ENCODE results near the gene ANAPC5.
"Not testable (repeated sequence)": the region's sequence is repeated elsewhere in the genome, so short reads cannot be mapped to it uniquely, and the experiment has no call there.

ANAPC5 gene

DNA sequence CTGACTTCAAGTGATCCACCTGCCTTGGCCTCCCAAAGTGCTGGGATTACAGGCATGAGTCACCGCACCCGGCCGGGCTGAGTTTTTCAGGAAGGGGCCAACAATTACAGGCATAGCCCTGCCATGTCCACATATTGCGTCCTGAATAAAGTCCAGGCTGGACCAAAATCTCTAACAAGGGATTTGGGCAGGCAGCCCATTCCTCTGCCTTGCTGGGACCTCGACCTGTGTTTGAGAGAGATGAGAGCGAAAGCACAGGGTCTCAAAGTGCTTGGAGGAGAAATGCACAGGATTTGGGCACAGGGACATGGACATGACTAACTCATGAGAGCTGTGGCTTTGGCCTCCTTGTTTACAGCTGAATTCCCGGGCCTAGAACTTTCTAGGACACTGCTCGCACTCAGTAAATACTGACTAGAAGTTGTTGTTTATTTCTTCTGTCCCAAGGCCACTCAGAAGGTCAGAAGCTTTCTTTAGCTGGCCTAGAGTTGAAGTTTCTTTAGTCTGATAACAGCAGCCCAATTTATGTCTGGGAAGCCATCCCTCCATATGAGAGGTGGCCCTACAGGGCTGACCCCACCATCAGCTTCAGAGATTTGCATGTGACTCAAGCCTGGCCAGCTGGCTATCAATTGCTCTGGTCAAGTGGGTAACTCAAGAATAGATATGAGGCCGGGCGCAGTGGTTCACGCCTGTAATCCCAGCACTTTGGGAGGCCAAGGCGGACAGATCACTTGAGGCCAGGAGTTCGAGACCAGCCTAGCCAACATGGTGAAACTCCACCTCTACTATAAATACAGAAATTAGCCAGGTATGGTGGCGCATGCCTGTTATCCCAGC is 67.4 kb downstream of the ANAPC5 start:
- no peak for FAIRE-seq

DNA sequence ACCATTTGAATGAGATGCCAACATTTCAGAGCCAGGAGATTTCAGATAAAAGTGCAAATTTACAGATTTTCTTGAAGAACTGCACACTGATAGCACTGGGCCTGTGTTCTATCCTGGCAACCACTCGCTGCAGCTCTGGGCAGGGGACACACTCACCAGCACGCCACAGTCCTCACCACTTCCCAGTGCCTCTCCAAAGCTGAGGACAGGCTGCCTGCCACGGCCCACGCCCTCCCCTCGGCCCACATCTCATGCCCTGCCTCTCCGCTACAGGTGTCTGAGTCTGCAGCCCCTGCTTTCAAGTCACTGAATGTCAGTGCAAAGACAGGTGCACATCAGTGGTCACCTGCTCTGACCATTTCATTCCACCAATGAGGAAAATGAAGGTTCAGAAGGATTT is 68.4 kb downstream of the ANAPC5 start:
- FAIRE-seq = no peak

DNA sequence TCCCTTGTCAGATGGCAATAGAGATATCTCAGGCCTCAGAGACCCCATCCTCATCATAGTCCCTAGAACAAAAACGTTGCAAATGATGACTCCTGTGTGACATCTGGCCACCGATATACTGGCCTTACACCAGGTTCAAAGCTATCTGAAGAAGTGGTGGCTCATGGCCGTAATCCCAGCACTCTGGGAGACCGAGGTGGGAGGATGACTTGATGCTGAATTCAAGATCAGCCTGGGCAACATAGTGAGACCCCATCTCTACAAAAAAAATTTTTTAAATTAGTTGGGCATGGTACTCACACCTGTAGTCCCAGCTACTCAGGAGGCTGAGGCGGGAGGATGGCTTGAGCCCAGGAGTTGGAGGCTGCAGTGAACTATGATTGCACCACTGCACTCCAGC is 68.8 kb downstream of the ANAPC5 start:
- FAIRE-seq = no peak

DNA sequence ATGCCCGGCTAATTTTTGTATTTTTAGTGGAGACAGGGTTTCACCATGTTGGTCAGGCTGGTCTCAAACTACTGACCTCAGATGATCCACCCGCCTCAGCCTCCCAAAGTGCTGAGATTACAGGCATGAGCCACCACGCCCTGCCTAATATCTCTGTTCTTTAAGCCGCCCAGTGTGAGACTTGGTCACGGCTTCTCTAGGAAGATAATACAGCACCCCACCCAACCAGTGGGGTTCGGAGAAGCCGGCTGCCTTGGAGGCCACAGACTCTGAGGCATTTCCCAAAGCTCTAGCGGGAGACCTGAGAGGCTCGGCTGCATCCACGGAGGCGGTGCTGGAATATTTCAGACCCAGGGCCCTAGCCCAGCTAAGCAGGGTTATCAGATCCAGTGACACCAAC is 69.3 kb downstream of the ANAPC5 start:
- FAIRE-seq = not testable (repeated sequence)

DNA sequence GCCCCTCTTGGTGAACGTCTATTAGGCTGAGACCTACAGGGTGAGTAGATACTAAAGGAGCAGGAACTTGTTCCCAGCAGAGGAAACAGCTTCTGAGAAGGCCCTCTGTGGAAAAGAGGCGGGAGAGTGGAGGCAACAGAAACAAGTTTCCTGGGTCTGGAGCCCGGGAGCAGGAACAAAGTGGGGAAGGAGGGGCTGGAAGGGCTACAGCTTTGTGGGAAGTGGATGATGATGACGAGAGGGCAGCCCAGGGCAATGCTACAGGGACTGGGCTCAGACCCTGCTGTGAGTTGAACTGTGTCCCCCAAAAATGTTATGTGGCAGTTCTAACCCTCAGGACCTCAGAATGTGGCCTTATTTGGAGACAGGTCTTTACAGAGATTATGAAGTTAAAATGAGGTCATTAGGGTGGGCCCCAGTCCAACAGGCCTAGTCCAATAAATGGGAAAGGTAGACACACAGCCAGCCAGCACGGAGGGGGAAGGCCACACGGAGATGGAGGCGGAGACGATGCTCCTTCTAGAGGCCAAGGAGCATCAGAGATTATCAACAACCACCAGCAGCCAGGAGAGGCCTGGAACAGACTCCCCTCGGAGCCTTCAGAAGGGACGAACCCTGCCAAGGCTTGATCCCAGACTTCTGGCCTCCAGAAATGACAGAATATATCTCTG is 70.0 kb downstream of the ANAPC5 start:
- no peak for FAIRE-seq

DNA sequence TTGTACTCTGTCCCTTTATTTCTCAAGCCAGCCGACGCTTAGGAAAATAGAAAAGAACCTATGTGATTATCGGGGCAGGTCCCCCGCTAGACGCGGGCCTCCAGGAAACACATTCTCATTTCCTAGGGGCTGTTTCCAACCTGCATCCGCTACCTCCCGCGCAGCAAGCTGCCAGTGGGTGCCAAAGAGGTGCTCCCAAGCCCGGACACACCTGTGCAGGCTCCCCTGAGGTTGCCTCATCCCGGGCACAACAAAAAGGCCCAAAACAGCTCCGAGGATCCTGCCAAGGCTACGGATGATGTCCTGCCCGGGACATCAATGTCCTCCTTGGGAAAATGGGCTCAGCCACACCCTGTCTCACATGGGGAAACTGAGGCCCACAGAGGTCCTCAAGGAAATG is 71.1 kb downstream of the ANAPC5 start:
- not testable (repeated sequence) for FAIRE-seq

DNA sequence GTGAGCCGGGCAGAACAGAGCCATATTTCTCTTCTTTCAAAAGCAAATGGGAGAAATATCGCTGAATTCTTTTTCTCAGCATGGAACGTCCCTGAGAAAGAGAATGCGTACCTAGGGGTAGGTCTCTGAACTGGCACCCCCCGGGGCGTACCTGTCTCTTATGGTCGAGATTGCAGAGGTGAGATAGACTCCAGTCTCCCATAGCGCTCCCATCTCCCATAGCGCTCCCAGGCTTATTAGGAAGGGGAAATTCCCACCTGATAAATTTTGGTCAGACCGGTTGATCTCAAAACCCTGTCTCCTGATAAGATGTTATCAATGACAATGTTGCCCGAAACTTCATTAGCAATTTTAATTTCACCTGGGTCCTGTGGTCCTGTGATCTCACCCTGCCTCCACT is 71.7 kb downstream of the ANAPC5 start:
- not testable (repeated sequence) for FAIRE-seq

DNA sequence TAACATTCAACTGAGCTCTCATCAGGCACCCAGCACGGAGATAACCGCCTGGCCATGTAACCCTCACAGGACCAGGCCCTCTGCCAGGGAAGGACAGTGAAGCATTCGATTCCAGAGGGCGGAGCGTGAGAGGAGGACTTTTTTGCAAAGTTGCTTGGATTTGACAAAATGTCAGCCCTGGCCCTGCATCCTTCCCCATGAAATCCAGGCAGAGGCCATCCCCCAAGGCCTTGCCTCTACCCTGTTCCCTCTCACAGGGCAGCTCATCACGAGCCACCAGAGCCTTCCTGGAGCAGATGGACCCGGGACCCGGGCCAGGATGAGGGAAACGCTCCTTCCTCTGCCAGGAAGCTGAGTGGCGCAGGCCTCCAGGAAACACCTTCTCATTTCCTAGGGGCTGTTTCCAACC is 72.7 kb downstream of the ANAPC5 start:
- FAIRE-seq = no peak

DNA sequence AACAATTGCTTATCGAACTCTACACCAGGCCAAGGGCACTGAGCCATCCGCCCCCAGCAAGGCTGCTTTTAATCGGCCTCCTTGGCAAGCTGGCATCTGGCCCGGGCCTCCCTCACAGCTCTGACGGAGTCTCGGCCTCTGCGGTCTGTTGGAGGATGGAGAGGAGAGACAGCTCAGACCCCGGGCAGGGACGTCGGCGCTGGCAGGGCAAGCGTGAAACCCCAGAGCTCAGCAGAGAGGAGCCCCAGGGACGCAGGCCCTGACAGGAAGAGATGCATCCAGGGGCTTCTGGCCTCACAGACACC is 73.2 kb downstream of the ANAPC5 start:
- FAIRE-seq = no peak

DNA sequence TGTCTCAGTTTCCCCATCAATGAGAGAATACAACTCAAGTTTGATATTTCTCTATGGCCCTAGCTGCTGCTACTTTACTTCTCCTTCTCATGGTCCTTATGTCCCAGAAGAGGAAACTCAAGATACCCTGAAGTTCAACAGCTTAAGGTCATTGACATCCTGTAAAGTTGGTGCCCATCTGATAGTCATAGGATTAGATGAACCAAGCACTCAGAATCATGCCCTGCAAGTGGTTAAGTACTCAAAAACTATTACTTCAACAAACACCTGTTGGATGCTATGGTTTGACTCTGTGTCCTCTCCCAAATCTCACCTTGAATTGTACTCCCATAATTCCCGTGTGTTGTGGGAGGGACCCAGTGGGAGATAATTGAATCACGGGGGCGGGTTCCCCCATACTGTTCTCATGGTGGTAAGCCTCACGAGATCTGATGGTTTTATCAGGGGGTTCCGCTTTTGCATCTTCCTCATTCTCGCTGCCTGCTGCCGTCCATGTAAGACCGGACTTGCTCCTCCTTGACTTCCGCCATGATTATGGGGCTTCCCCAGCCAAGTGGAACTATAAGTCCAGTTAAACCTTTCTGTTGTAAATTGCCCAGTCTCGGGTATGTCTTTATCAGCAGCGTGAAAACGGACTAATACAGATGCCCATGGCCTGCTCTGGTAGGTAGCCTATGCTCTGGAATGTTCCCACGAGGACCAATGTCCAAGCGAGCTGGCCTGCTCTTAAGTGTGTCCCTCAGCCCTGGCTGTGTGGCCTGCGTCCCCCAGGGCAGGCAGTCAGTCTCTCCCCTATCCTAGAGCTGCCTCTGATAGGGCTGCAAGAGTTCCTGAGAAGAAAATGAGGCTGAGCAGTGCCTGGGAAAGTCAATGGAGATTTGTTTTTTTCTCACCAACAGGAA is 73.8 kb downstream of the ANAPC5 start:
- no peak for FAIRE-seq

DNA sequence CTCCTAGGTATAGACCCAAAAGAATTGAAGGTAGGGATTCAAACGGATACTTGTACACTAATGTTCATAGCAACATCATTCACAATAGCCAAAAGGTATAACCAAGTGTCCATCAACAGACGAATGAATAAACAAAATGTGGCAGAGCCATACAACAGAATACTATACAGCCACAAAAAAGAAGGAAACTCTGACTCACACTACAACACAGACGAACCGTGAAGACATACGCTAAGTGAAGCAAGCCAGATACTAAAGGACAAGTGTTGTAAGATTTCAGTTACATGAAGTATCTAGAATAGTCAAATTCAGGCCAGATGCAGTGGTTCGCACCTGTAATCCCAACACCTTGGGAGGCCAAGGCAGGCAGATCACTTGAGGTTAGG is 74.8 kb downstream of the ANAPC5 start:
- FAIRE-seq = no peak

DNA sequence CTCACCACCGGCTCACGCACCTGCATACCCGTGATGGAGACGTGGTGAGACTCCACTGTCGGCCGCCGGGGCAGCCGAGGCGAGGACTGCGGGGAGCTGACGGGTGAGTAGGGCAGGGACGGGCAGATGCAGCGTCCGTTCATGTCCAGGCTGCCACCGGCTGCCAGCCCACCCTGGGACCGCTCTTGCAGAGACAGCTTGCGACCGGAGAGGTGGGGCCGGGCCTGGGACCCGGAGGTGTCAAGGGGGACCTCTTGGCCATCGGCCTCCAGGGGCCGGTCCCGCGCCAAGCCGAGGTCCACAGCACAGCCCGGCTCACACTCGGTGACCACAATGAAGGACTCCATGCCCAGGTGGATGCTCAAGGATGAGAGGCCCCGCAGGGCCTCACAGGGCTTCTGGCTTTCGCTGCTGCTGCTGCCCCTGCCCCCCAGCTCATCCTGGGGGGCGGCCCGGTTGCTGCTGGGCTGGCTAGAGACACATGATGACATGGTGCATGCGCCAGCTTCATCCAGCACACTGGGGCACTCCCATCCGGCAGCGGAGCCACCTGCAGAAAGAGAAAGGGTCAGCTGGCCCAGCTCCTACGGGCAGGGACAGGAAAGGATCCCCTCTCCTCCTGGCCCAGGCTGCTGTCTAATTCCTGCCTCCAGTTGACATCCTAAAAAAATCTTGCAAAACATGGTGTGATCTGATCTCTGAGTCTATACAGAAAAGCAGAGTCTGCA is 78.0 kb downstream of the ANAPC5 start:
- no peak for FAIRE-seq

DNA sequence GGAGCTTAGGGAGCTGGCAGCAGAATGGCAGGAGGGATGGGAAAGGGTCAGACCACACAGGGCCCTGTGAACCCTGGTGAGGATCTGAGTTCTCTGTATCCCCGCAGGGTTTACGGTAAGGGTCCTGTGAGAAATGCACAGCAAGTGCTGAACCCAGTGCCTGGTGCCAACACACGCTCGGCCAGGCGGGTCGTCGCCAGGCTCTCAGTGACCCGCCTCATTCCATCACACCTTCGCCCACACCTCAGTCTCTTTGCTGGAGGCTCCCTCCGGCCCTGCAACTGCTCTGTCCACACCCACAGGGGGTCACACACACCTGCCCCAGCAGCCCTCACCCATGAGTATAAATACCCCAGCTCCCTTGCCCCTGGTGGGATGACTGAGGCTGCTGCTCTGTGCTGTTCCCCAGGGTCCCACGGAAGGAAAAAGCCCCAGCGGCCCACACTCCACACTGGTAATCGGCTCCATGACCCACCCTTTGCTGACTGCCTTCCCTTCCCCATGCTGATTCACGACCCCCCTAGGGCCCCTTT is 78.8 kb downstream of the ANAPC5 start:
- FAIRE-seq = no peak

DNA sequence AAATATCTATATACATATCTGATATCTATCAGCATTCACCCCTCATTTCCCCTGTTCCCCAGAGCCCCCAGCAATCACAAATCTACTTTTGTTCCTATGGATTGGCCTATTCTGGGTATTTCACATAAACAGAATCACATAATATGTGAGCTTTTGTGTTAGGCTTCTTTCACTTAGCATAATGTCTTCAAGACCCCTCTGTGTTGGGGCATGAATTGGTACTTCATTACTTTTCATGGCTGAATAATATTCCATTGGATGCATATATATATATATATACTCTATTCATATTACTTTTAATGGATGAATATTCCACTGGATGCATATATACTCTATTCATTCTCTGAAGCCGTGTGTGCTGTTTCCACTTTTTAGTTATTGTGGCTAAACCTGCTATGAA is 84.4 kb downstream of the ANAPC5 start:
- no peak for FAIRE-seq

DNA sequence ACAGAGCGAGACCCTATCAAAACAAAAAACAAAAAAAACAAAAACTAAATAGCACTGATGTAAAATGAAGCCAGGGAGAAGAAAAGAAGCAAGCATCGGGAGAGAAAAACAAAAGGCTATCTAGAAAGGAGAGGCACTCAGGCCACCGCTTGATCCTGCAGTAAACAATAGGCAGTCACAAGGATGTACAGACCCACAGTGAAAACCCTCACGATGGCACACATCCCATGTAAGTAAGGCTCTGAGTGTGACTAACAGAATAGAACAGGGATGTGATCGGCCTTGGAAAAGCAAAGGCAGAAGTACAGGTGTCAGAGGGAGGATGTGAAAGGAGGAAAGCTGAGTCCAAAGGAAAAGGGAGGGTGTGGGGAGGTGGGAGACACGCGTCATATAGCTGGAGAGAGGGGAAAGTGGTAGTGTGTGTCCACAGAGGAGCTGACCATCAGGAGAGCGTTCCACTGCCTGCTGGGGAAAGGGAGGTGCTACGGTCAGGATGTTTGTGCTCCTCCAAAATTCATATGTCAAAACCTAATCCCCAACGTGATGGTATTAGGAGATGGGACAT is 87.2 kb downstream of the ANAPC5 start:
- FAIRE-seq = no peak

DNA sequence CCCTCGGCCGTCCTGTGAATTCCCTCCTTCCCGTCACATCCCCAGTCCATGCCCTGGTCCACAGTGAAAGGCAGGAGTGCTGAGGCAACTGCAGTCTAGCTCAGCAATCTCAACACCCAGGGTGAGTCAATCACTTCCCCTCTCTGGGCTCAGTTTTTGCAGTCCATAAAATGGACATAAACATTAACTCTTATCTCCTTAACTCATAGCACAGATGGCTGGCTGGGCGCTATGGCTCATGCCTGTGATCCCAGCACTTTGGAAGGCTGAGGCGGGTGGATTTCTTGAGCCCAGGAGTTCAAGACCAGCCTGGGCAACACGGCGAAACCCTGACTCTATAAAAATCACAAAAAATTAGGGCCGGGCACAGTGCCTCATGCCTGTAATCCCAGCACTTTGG is 88.1 kb downstream of the ANAPC5 start:
- FAIRE-seq = no peak

DNA sequence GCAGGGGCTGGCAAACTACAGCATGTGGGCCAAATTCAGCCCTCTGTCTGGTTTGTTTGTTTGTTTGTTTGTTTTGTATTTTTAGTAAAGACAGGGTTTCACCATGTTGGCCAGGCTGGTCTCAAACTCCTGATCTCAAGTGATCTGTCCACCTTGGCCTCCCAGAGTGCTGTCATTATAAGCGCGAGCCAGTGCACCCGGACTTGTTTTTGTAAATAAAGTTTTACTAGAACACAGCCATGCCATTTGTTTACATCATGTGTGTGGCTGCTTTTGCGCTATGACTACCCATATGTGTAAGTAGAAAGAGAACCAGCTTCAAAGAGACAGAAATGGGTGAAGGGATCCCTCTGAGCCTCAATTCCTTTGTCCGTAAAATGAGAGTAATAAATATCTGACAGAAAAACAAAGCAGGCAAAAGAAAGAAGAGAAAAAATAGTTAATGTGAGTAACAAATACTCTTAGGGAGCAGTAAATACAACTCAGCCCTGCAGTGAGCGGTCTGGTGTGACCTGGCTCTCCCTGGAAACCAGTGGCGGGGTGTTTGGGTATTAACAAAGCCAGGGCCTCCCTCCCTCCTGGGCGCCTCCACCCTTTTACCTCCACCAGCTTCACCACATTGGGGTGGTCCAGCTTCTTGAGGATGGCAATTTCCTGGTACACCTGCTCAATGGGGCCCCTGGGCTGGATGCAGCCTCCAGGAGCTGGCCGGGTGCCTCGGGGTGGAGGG is 88.8 kb downstream of the ANAPC5 start:
- no peak for FAIRE-seq

DNA sequence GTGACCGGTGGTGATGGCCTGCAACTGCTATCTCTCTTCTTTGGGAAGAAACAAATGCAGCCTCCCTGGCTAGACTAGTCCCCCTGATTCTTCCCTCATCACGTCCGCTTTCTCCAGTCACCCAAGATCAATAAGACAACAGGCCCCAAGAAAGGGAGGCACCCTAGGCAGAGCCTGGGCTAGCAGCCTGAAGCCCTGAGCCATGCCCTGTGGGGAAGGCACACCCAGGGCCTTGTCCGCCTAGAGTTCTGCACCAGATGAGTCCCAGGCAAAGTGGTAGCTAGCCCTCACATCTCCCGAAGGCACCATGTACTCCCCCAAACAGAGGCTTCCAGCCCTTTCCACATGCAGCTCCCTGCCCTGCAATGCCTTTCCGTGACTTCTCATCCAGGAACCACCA is 90.8 kb downstream of the ANAPC5 start:
- no peak for FAIRE-seq

DNA sequence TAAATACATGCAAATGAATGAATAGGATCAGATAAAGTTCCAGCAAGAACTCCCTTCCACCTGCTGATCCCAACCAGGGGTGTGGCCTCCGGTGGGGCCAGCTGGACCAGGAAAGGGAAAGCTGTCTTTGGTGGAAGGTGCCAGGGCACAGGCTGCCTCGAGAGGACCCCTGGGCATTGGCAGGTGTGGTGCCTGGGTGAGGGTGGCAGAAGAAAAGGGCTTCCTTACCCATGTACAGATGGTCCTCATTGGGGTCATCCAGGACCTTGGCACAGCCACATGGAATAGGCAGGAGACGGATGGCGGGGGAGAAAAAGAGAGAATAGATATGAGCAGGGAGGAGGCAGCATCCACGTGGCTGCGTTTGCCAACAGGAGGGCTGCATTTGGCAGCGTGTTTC is 92.1 kb downstream of the ANAPC5 start:
- no peak for FAIRE-seq

DNA sequence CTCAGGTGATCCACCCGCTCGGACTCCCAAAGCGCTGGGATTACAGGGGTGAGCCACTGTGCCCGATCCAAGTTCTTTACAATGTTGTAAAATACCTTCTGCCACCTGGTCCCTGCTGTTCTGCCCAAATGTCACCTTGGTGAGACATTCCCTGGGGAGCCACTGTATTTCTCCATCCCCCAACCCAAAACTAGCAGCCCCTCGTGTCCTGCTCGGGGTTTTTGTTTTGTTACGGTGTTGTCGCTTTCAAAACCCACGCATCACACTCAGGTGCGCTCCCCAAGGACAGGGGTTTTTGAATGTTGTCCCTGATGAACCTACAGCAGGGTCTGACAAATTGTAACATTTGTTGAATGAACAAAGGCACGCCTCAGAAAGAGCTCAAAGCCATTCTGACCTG is 93.1 kb downstream of the ANAPC5 start:
- no peak for FAIRE-seq

Data from islet of Langerhans (tissue), 1 donor.